ENCODE measurements around the gene WWOX. TPM values are rescaled to one million over a fixed set of nuclear protein-coding genes. Genes with fewer than 3 reads are reported as not detected.

WWOX gene
- total and polyA plus RNA-seq, 10 donors, result 5.9 to 90.3 (median 26.4) TPM

- Histone ChIP-seq H3K4me1 (no peaks in the 10 kb centered on the region), H3K4me3 (no peak overlapping the region), H3K27me3 (replicated peaks in 1 of 7) (no peaks in the 10 kb centered on the region), H3K36me3 (no peaks in the 10 kb centered on the region), H3K27ac (no peak overlapping the region), H3K9me3 (no peaks in the 10 kb centered on the region)
- intact Hi-C loops (cut with DNase I; ENCODE audit: low total_unique reads), result no loop called here
- TF ChIP-seq CTCF (IDR thresholded peaks at IDR 0.05 in 8 of 11, conservative IDR thresholded peaks at IDR 0.05 in 3 of 11) (no peak), POLR2A (IDR thresholded peaks at IDR 0.05) (no peak), POLR2AphosphoS5 (IDR thresholded peaks at IDR 0.05) (no peak)
- 94 to 97% (median 95%) methylated on average over 5 of the region's 5 CpGs for WGBS, 5 donors
- no peak for DNase-seq
These were observed 153.3 kb downstream of the WWOX start for GRCh38 chr16:78252757-78253156.

- Histone ChIP-seq H3K4me3 (no peak overlapping the region), H3K36me3 (no peaks in the 10 kb centered on the region), H3K27me3 (replicated peaks in 1 of 7) (no peaks in the 10 kb centered on the region), H3K9me3 (no peaks in the 10 kb centered on the region), H3K27ac (no peak overlapping the region), H3K4me1 (no peaks in the 10 kb centered on the region)
- no peak for DNase-seq
- 87 to 97% (median 97%) methylated on average over 1 of the region's 1 CpG for WGBS, 5 donors
- no peak for TF ChIP-seq POLR2A (IDR thresholded peaks at IDR 0.05)
- TF ChIP-seq POLR2AphosphoS5 (IDR thresholded peaks at IDR 0.05), result no peak
- TF ChIP-seq CTCF (IDR thresholded peaks at IDR 0.05 in 8 of 11, conservative IDR thresholded peaks at IDR 0.05 in 3 of 11), result no peak
- intact Hi-C loops (cut with DNase I; ENCODE audit: low total_unique reads), result no loop called here
These were observed 155.4 kb downstream of the WWOX start for GRCh38 chr16:78254841-78255240.

GRCh38 chr16:78256686-78257375 is 157.4 kb downstream of the WWOX start:
- H3K27me3 ChIP-seq (replicated peaks in 1 of 7), result no peaks in the 10 kb centered on the region
- no peaks in the 10 kb centered on the region for H3K9me3 ChIP-seq
- no peaks in the 10 kb centered on the region for H3K4me1 ChIP-seq
- TF ChIP-seq POLR2A (IDR thresholded peaks at IDR 0.05) (no peak), POLR2AphosphoS5 (IDR thresholded peaks at IDR 0.05) (no peak), CTCF (IDR thresholded peaks at IDR 0.05 in 8 of 11, conservative IDR thresholded peaks at IDR 0.05 in 3 of 11) (no peak)
- H3K4me3 ChIP-seq, result no peak overlapping the region
- no peak overlapping the region for H3K27ac ChIP-seq
- 89 to 97% (median 94%) methylated on average over 7 of the region's 7 CpGs for WGBS, 5 donors
- intact Hi-C loops (cut with DNase I; ENCODE audit: low total_unique reads), result no loop called here
- no peak for DNase-seq
- no peaks in the 10 kb centered on the region for H3K36me3 ChIP-seq

GRCh38 chr16:78257376-78257728 is 157.9 kb downstream of the WWOX start:
- Histone ChIP-seq H3K9me3 (no peaks in the 10 kb centered on the region), H3K27ac (no peak overlapping the region), H3K36me3 (no peaks in the 10 kb centered on the region), H3K27me3 (replicated peaks in 1 of 7) (no peaks in the 10 kb centered on the region), H3K4me1 (no peaks in the 10 kb centered on the region), H3K4me3 (no peak overlapping the region)
- 79 to 96% (median 91%) methylated on average over 8 of the region's 8 CpGs for whole genome bisulfite sequencing, 5 donors
- no peak for DNase-seq
- intact Hi-C loops (cut with DNase I; ENCODE audit: low total_unique reads), result no loop called here
- no peak for TF ChIP-seq POLR2AphosphoS5 (IDR thresholded peaks at IDR 0.05)
- TF ChIP-seq CTCF (IDR thresholded peaks at IDR 0.05 in 8 of 11, conservative IDR thresholded peaks at IDR 0.05 in 3 of 11), result no peak
- no peak for TF ChIP-seq POLR2A (IDR thresholded peaks at IDR 0.05)
